Measurements from ENCODE around the gene LGR6.

- TF ChIP-seq CTCF (IDR thresholded peaks at IDR 0.05), result no peak
- no peak for TF ChIP-seq POLR2AphosphoS5 (IDR thresholded peaks at IDR 0.05)
- TF ChIP-seq POLR2A (IDR thresholded peaks at IDR 0.05), result no peak
Measured at GRCh38 chr1:202255343-202255742, 61.7 kb downstream of the LGR6 start.

Measured in breast epithelium (tissue), 3 donors.